HEK293T (cell line): ENCODE measurements around the gene CUEDC1.

Source experiments
- ARNT ChIP-seq: fragments of 450-650 bp; IDR thresholded peaks from 2 replicates; pipeline ENCODE4 v1.6.1; 2017; ENCODE audit warnings: mild to moderate bottlenecking
- BHLHE40 ChIP-seq: fragments of 450-650 bp; IDR thresholded peaks from 2 replicates; pipeline ENCODE4 v1.6.1; 2016; ENCODE audit warnings: mild to moderate bottlenecking, moderate library complexity, borderline replicate concordance
- ELF4 ChIP-seq: fragments of 450-650 bp; IDR thresholded peaks from 2 replicates; pipeline ENCODE4 v1.6.1; 2017; ENCODE audit warnings: antibody characterized with exemption
- FOXM1 ChIP-seq: fragments of 450-650 bp; IDR thresholded peaks from 2 replicates; pipeline ENCODE4 v1.6.1; 2017; ENCODE audit warnings: mild to moderate bottlenecking, borderline replicate concordance
- NFRKB ChIP-seq: fragments of 450-650 bp; IDR thresholded peaks from 2 replicates; pipeline ENCODE4 v1.6.1; 2016; ENCODE audit warnings: mild to moderate bottlenecking, moderate library complexity

- TF ChIP-seq ARNT (no peak), ELF4 (no peak), FOXM1 (no peak), BHLHE40 (no peak), NFRKB (no peak)
Observed at GRCh38 chr17:57838857-57839570, 116.2 kb downstream of the CUEDC1 start.
